HG03565 (cell line): ENCODE measurements around the gene SLC16A4.
A peak's percentile ranks its signal among the peaks of the same experiment; 100 is the strongest.
"Not testable (repeated sequence)": the region's sequence is repeated elsewhere in the genome, so short reads cannot be mapped to it uniquely, and the experiment has no call there.

Experiments
- ATAC-seq: cut with Tn5 transposase; IDR thresholded peaks from one replicate; pipeline ENCODE4 v1.9.1; 2021; ENCODE audit warnings: mild to moderate bottlenecking, moderate library complexity; ENCODE audit not compliant: unreplicated experiment

SLC16A4 gene

DNA sequence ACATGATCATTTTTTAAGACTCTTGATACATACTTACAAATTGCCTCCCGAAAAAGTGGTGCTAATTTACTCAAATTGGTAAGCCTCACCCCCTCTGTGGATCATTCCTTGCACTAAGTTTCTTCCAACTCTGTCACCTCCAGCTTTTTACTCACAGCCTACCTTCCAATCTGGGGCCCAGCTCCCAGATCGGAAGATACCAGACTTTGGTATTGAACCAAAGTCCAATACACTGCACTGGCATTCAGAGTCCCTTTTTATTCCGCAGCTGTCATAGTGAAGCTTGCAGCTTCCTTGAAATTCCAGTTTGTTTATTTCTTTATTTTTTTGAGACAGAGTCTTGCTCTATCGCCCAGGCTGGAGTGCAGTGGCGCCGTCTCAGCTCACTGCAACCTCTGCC, 18.5 kb upstream of the SLC16A4 start:
- ATAC-seq = no peak

DNA sequence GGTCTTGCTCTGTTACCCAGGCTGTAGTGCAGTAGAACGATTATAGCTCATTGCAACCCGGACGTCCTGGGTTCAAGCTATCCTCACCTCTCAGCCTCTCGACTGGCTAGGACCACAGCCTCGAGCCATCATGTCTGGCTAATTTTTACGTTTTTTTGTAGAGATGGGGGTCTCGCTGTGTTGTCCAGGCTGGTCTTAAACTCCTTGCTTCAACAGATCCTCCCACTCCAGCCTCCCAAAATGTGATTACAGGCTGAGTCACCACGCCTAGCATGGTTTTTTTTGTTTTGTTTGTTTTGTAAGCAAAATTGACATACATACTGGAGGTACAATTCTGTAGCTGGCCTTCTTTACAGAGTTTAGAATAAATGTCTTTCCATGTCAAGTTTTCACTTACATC, 17.7 kb upstream of the SLC16A4 start:
- ATAC-seq = no peak

DNA sequence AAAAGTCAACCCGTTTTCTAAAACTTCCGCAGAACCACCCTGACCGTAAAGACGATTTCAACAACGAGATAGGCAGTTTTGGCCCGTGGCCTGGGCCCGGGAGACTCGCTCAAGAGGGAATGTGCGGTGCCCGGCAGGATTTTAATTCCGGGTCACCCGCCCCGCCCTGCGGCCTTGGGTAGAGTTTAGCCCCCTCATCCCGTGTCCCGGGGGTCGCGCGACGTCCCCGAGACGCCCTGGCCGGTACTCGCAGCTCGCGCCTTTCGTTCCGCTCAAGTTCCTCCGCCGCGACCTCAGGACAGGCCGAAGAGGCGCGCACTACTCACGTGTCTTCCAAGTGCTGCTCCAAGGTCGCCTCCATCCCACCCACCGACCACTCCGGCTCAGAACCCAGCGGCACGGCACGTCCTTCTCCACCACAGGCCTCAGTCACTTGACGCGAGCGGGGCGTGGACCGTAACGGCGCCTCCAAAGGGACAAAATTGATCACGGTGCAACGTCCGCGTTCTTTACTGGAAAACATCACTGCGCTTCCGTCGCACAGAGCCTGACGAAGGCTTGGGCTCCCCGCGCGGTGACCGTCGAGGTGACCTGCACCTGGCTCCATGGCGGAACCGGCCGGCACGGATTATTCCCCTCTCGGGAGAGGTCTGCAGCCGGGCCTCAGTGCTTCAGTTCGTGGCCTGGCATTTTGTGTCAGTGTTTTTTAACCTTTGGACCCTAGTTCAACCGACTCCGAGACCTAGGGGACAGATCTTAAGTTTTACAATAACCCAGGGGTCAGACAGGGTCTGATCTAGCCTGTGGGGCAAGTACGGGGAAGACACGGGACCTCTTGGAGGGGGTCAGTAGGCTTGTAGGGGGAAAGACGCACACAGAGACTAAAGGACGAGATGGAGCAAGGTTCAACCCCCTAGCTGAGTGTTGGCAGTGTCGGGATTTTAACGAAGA, 16.7 kb upstream of the SLC16A4 start, which contains the start of gene LAMTOR5:
TSS of gene LAMTOR5 (minus strand) at position 435 of the 951 bp plus-strand sequence. CDS start at position 361, 74 bp downstream.
- peak; percentile 70 for ATAC-seq

DNA sequence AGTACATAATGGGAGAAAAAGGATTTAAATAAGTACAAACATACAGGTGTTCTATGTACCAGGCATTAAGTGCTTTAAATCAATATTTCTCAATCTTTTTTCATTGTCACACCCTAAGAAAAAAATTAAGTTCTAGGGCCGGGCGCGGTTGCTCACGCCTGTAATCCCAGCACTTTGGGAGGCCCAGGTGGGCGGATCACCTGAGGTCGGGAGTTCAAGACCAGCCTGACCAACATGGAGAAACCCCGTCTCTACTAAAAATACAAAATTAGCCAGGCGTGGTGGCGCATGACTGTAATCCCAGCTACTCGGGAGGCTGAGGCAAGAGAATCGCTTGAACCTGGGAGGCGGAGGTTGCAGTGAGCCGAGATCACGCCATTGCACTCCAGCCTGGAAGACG, 15.6 kb upstream of the SLC16A4 start:
- ATAC-seq = not testable (repeated sequence)

DNA sequence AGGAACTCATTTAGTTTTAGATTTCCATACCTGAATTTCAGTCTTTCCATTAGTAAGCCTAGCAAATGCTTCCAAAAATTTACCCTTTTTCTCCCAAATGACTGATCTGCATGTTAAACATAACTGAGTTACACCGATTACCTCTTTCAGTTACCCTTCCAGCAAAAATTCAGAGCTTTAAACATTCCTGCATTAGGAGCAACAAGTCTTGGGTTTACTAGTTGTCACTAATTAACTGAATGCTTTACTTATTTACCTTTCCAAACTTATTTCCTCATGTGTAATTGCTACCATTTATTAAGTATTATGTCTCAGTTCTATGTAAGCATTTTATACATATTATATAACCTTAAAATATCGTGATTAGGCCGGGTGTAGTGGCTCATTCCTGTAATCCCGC, 13.6 kb upstream of the SLC16A4 start:
- ATAC-seq = no peak

DNA sequence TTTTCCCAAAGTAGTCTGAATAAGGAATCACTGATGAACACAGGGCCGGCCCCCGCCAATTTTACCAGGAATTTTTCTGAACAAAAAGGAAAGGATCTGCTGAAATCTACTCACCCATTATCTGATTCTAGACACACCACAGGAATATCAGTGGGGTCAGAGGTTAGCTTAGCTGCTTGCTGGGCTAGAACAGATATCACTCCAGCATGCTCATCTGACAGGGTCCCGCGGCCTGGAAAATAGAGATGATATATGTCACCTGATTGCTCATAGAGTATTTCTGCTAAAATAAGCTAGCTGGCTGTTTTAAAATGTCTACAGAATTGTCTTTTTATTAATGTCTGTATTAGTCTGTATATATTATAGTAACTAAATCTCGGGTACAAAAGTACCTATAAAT, 13.0 kb upstream of the SLC16A4 start:
- no peak for ATAC-seq

DNA sequence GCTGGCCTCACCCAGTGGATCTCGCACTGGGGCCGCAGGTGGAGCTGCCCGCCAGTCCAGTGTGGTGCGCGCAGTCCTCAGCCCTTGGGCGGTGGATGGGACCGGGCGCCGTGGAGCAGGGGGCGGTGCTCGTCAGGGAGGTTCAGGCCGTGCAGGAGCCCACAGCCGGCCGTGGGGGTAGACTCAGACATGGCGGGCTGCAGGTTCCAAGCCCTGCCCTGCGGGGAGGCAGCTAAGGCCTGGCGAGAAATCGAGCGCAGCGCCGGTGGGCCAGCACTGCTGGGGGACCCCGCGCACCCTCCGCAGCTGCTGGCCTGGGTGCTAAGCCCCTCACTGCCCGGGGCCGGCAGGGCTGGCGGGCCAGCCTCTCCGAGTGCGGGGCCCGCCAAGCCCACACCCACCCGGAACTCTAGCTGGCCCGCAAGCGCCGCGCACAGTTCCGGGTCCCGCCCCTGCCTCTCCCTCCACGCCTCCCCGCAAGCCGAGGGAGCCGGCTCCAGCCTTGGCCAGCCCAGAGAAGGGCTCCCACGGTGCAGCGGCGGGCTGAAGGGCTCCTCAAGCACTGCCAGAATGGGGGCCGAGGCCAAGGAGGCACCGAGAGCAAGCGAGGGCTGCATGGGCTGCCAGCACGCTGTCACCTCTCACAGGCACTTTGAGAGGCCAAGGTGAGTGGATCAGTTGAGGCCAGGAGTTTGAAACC, 5.6 kb upstream of the SLC16A4 start:
- ATAC-seq = not testable (repeated sequence)

DNA sequence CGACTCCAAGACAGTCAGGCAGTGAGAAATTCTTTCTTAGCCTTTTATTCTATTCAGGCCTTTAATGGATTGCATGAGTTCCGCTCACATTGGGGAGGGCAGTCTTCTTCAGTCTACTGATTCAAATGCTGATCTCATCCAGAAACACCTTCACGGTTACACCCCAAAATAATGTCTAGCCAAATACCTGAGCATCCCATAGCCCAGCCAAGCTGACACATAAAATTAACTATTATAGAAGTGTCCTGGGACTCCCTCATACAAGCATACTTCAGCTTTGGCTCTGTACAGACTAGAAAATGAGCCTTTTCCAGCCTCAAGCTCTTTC, 3.6 kb upstream of the SLC16A4 start:
- ATAC-seq = no peak

DNA sequence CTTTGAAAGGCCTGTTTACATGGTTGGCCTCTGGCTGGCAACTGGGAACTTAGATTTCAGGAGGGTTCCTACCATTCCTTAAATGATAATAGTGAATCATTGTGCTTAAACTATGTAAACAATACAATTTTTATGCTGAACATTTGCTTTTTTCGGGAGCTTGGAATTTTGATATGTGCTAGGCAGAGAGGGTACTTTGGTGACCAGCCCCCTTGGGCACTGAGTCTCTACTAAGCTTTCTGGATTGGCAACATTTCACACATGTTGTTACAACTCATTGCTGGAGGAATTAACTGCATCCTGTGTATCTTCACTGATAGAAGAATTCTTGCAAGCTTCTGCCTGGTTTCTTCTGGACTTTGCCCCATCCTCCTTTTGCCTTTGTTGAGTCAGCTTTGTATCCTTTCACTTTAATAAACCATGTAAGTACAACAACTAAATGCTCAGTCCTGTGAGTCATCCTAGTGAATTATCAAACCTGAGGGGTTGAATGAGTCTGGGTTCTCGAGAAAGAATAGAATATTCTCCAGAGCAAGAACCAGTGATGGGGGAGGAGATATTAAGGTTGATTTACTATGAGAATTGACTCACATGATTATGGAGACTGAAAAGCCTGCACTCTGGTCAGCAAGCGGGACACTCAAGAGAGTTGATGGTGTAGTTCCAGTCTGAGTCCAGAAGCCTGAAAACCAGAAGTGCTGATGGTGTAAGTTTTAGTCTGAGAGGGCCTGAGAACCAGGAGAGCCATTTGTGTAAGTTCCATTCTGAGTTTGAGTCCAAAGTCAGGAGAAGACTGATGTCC, 3.1 kb upstream of the SLC16A4 start:
- no peak for ATAC-seq

DNA sequence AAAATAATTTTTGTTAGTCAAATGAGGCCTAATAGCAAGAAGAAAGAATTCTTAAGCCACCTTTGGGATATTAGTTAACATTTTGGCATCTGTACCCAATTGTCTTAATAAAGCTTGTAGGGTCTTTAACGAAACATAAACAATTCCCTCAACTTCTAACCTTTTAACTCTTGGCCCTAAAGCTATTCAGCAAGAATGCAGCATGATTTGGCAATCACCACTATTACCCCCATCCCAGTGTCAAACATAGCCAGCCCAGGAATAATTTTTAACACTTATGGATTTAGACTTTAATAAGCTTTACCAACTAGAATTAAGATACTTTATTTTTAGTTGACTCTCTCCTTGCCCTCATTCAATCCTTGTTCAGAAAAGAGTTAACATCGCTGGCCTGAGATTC, 2.5 kb upstream of the SLC16A4 start:
- no peak for ATAC-seq

DNA sequence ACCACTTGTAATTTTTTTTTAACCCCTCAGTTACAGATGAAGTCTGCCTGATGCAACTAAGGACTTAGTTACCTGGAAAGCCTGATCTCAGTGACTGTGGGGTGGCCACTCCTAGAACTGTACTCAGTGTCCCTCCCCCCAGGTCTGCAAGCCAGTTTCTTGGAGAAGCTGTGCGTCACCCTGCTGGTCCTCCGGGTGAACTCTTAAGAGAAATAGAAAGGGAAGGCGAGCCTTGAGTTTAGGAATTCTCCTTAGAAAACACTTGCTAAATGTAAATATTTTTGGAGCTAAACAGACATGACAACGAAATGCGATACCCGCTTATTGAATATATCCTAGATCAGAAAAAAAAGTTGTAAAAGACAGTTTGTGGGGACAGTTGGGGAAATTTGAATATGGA, 730 bp downstream of the SLC16A4 start:
- ATAC-seq = no peak

DNA sequence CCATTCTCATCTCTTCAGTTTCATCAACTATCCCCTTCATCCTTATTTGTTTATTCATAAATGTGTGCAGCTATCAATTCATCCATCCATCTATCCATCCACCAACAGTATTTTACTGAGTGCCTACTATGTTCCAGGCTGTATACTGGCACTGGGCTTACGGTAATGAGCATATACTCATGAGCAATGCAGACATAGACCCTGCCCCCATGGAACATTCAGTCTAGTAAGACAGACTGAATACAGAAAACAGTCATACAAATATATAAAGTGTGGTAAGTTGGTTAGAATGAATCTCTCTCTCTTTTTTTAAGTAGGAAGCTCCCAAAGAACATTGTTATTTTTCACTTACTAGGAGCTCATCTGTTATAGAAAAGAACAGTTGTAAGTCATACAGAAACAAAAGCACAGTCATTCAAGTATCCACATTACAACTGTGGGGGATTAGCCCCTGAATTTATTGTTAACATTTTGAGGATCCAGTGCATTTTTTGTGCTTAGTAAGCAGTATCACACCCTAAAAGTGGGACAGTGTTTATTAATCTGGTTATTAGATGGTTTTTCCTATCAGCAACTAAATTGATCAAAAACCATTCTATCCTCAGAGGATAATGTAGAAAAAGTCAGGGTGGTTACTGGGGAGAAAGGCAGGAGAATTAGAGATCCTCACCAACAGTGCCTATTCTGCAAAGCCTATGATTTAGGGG, 3.6 kb downstream of the SLC16A4 start:
- no peak for ATAC-seq

DNA sequence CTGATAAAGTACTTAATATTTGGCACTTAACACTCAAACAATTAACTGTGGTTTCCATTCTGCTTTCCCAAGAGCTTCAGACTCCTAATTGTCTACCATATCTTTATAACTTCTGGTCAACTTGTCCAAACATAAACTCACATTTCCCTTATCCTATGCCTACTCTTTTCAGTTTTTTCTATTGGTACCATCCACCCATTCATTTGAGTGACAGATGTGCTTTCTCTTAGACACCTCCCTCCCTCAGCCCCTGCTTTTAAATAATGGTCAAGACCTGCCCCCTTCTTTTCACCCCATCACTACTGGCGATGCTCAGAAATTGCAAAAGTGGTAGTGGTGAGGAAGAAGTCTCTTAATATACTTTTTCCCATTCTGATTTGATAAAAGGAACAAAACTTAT, 5.5 kb downstream of the SLC16A4 start:
- no peak for ATAC-seq

DNA sequence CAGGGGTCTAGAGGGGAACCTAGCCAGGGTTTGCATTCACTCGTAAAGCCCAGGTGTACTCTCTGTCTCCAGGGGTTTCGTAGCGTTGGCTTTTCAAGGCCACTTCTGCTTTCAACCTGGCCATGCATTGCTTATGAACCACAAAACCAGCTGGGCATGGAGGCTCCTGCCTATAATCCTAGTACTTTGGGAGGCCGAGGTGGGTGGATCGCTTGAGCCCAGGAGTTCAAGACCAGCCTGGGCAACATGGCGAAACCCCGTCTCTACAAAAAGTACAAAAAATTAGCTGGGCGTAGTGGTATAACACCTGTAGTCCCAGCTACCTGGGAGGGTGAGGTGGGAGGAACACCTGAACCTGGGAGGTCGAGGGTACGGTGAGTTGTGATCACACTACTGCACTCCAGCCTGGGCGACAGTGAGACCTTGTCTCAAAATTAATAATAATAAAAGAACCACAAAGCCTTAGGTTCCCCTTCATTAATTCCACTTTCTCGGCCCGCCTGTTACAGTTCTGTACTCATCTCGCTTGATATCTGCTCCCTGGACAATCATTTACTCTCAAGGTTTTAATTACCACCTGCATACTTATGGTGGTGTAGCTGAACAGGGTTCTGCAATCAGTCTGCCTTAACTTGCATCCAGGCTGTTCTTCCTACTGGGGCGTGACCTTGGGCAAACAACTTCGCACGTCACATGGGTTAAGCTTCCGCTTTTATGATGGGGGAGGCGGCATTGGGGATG, 6.1 kb downstream of the SLC16A4 start:
- ATAC-seq = no peak

DNA sequence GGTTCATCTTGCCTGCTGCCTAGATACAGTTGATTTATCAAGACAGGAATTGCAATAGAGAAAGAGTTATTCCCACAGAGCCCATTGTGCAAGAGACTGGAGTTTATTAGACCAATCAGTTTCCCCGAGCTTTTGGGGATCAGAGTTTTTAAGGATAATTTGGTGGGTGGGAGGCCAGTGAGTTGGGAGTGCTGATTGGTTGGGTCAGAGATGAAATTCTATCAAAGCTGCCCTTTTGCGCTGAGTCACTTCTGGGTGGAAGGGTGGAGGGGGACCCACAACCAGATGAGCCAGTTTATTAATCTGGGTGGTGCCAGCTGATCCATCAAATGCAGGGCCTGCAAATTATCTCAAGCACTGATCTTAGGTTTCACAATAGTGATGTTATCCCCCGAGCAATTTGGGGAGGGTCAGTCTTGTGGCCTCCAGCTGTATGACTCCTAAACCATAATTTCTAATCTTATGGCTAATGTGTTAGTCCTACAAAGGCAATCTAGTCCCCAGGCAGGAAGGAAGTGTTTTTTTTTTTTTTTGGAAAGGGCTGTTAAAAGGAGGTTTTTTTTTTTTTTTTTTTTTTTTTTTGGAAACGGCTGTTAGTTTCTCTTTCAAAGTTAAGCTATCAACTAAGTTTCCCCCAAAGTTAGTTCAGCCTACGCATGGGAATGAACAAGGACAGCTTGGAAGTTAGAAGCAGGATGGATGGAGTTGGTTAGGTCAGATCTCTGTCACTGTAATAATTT, 7.4 kb downstream of the SLC16A4 start:
- ATAC-seq = no peak

DNA sequence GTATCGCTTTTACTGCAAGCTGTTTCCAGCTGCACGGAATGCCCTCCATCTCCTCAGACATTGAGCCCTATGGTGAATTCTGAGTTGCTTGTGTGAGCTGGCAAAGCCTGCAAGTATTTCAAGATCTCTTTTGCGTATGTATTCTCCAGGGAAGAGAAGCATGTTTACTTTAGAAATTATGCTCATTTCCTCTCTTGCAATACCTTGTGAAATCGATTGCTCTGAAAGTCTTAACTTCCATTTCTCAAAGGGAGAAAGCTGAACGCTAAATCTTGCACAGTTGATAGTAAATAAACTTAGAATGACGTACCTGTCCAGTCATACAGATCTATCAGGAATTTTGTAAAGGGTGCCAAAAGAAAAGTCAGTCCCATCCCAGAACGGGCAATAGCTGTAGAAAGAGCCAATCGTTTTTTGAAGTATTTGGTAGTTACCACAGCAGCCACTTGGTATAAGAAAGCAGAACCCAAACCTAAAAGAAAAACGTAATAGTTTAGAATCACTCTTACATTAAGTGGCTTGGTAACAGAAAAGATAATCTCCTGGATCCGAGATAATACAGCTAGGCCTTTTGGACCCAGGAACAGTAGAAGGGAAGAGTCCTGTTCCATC, 10.0 kb downstream of the SLC16A4 start:
- no peak for ATAC-seq

DNA sequence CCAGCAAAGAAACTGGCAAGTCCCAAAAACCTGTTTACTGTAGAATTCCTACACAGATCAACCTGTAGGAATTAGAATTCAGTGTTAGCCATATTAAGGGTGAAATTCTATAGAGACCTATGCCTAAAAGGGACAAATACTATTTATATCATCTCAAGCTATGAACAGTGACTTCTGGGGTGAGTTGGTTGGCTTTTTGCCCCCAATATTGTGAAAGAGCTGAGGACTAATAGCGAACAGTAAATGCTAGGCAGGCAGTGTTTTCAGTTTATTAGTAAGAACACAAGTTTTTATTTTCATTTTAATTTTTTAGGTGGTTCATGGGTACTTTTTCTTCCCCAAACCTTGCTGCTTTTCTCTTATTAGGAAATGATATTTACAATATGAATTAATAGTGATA, 15.3 kb downstream of the SLC16A4 start:
- ATAC-seq = no peak

DNA sequence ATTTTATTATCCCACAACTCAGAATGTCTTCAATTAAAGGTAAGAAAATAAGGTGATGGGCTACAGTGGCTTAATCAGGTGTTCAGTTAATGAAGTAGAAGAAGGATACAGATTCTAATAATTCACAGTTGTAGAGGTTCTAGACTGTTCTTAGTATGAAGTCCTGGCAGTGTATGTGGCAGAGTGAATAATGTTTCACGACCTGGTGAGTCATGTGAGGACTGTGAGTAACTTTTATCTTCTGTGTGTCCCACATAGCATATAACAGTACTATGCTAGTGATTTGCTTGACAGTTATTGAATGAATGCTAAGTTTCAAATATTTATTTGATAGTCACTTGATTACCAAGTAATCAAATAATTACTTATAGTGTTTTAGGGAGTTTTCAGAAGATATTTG, 20.0 kb downstream of the SLC16A4 start:
- no peak for ATAC-seq

DNA sequence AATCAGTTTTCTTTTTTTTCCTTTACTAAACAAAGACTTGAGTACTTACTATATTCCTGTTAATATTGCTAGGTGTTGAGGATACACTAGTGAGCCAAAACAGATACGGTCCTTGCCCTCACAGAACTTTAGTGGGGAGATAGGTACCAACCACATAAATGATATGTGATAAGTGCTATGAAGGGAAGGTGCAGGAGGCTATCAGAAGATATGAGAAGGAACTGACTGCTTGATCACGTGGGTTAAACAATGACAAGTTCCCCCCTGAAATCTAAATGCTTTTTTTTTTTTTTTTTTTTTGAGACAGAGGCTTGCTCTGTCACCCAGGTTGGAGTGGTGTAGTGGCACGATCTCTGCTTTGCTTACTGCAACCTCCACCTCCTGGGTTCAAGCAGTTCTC, 26.6 kb downstream of the SLC16A4 start:
- no peak for ATAC-seq
